Panc1 (cell line): ENCODE measurements around the gene MAGEC3. TPM values are rescaled to one million over a fixed set of nuclear protein-coding genes. Genes with fewer than 3 reads are reported as not detected.

ENCODE experiments used
- ATAC-seq: fragments of 200-7000 bp; cut with Tn5 transposase; 2 replicates; pipeline ENCODE4 v1.9.1; 2020; ENCODE audit warnings: mild to moderate bottlenecking, moderate library complexity
- Bru-seq: library from RNA; stranded (reverse); fragments of 400-500 nt; gene quantifications from one replicate; lab custom pipeline; 2021; lab: Mats Ljungman, UMichigan
- BruChase-seq, 2 experiments: library from RNA; stranded (reverse); fragments of 400-500 nt; gene quantifications; one replicate each; lab custom pipeline; 2021; lab: Mats Ljungman, UMichigan
- BruUV-seq: library from RNA; stranded (reverse); fragments of 400-500 nt; replicated peaks from 2 replicates; lab custom pipeline; 2021; lab: Mats Ljungman, UMichigan
- CTCF ChIA-PET: fragments of 300-600 bp; sonication (Branson Sonifier 250); formaldehyde crosslinking; loops from one replicate; lab custom pipeline; 2022; ENCODE audit warnings: antibody characterized with exemption; lab: Charles Lee
- POLR2A ChIA-PET: fragments of 300-600 bp; sonication (Branson Sonifier 250); formaldehyde crosslinking; loops from one replicate; lab custom pipeline; 2022; ENCODE audit warnings: antibody characterized with exemption; lab: Charles Lee
- DNase-seq: peaks from one replicate; pipeline ENCODE4 v3.0.0-alpha.2; 2010; ENCODE audit warnings: low read depth, low spot score
- H3K27ac ChIP-seq: 2 replicates; pipeline ENCODE4 v1.5.1; 2011; ENCODE audit warnings: mild to moderate bottlenecking, low read length, inconsistent platforms
- H3K27me3 ChIP-seq: fragments of 200-500 bp; sonication (Bioruptor generic); 2 replicates; pipeline ENCODE4 v1.6.0; 2014; ENCODE audit warnings: low read length, inconsistent platforms; ENCODE audit not compliant: control insufficient read depth, insufficient read depth
- H3K36me3 ChIP-seq: fragments of 200-500 bp; sonication (Bioruptor generic); 2 replicates; pipeline ENCODE4 v1.5.1; 2014; ENCODE audit warnings: inconsistent platforms, mild to moderate bottlenecking, low read length, moderate library complexity; ENCODE audit not compliant: control insufficient read depth, insufficient read depth
- H3K4me1 ChIP-seq: 2 replicates; pipeline ENCODE4 v1.5.1; 2011; ENCODE audit warnings: inconsistent platforms, mild to moderate bottlenecking, low read length, moderate library complexity; ENCODE audit not compliant: control insufficient read depth, insufficient read depth
- H3K4me3 ChIP-seq, 2 experiments: 2 replicates each; pipeline ENCODE4 v1.5.1; 2011 to 2012; ENCODE audit warnings: low read depth in 2 of 2, low read length in 2 of 2, mild to moderate bottlenecking in 2 of 2, inconsistent platforms in 1 of 2, moderate library complexity in 1 of 2
- H3K9me3 ChIP-seq: fragments of 200-500 bp; sonication (Bioruptor generic); 2 replicates; pipeline ENCODE4 v1.5.1; 2014; ENCODE audit warnings: low read depth, mild to moderate bottlenecking, inconsistent platforms, low read length, moderate library complexity; ENCODE audit not compliant: control insufficient read depth, insufficient read depth
- POLR2AphosphoS5 ChIP-seq: IDR thresholded peaks from 2 replicates; pipeline ENCODE4 v1.6.1; 2012; ENCODE audit warnings: mild to moderate bottlenecking, low read depth, low read length, moderate library complexity
- REST ChIP-seq, 2 experiments: IDR thresholded peaks; 2 replicates each; pipeline ENCODE4 v1.6.1; 2011 to 2012; ENCODE audit warnings: low read depth in 2 of 2, control low read depth in 1 of 2, low read length in 1 of 2, mild to moderate bottlenecking in 1 of 2, moderate library complexity in 1 of 2; ENCODE audit not compliant: insufficient read depth in 1 of 2
- SIN3A ChIP-seq: IDR thresholded peaks from 2 replicates; pipeline ENCODE4 v1.6.1; 2012; ENCODE audit warnings: low read depth, mild to moderate bottlenecking, low read length, moderate library complexity, borderline replicate concordance; ENCODE audit not compliant: insufficient read depth
- TCF7L2 ChIP-seq: IDR thresholded peaks from 2 replicates; pipeline ENCODE4 v1.6.1; 2011; ENCODE audit warnings: mild to moderate bottlenecking, low read depth, low read length, inconsistent platforms
- in situ Hi-C: cut with HindIII; loops from 2 replicates; pipeline ENCODE4 v1.10.0; 2016; ENCODE audit warnings: low sequenced_read_pairs, low pct_unique_long_range_greater_than_20kb
- intact Hi-C: fragments of 100-400 bp; cut with micrococcal nuclease; formaldehyde crosslinking; loops from one replicate; pipeline ENCODE4 v1.10.0; 2022; ENCODE audit not compliant: unreplicated experiment
- long read RNA-seq: library from polyadenylated mRNA; unstranded; transcript quantifications from one replicate; pipeline ENCODE4 v2.0.0, GENCODE V29; 2021; ENCODE audit not compliant: unreplicated experiment
- polyA plus RNA-seq: library from polyadenylated mRNA; unstranded; fragments of >200 nt; gene quantifications from one replicate; pipeline ENCODE4 v1.2.1, GENCODE V29; 2012; ENCODE audit warnings: missing spikeins; ENCODE audit not compliant: insufficient read length
- total RNA-seq: library from RNA; stranded (reverse); gene quantifications from one replicate; pipeline ENCODE4 v1.2.1, GENCODE V29; 2021; ENCODE audit not compliant: unreplicated experiment
- TF ChIP-seq, protein P1 (sequence below): fragments of 450-650 bp; IDR thresholded peaks from 2 replicates; pipeline ENCODE4 v1.5.1; 2017; ENCODE audit warnings: mild to moderate bottlenecking

Gene MAGEC3, protein sequence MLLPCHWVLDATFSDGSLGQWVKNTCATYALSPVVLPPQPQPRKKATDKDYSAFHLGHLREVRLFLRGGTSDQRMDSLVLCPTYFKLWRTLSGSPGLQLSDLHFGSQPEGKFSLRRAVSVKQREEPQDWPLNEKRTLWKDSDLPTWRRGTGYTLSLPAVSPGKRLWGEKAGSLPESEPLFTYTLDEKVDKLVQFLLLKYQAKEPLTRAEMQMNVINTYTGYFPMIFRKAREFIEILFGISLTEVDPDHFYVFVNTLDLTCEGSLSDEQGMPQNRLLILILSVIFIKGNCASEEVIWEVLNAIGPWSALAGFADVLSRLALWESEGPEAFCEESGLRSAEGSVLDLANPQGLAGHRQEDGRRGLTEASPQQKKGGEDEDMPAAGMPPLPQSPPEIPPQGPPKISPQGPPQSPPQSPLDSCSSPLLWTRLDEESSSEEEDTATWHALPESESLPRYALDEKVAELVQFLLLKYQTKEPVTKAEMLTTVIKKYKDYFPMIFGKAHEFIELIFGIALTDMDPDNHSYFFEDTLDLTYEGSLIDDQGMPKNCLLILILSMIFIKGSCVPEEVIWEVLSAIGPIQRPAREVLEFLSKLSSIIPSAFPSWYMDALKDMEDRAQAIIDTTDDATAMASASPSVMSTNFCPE
- total RNA-seq (not detected), Bru-seq, nascent RNA (percentile 2 among the genes with signal in this experiment), BruChase-seq, experiment 1, labeled RNA remaining after a 2-hour chase (percentile 7 among the genes with signal in this experiment), BruChase-seq, experiment 2, labeled RNA remaining after a 6-hour chase (percentile 7 among the genes with signal in this experiment)
- not detected for polyA plus RNA-seq
- long read RNA-seq = 0 reads

DNA sequence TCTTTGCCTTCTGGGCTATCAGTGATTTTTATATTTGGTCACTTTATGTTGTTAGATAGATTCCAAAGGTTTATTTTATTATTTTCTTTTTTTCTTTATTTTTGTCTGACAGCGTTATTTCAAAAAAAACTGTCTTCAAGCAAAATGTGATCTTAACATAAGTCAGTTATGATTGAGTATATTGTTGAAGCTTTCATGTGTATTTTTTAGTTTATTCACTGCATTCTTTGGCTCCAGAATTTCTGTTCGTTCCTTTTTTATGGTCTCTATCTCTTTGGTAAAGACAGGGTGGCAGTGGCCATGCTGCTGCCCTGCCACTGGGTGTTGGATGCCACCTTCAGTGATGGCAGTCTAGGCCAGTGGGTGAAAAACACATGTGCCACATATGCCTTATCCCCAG is at the start of gene MAGEC3:
Gene MAGEC3, plus strand, starts transcription at position 301 of the 400 bp plus-strand sequence. Its CDS starts 0 bp downstream, at position 301.
- TF ChIP-seq TCF7L2 = no peak
- TF ChIP-seq POLR2AphosphoS5 = no peak
- TF ChIP-seq SIN3A = no peak
- no peak for TF ChIP-seq REST (IDR thresholded peaks at IDR 0.05; ENCODE audit: insufficient read depth in 1 of 2, low read depth in 2 of 2, low read length in 1 of 2)
- TF ChIP-seq, protein P1, sequence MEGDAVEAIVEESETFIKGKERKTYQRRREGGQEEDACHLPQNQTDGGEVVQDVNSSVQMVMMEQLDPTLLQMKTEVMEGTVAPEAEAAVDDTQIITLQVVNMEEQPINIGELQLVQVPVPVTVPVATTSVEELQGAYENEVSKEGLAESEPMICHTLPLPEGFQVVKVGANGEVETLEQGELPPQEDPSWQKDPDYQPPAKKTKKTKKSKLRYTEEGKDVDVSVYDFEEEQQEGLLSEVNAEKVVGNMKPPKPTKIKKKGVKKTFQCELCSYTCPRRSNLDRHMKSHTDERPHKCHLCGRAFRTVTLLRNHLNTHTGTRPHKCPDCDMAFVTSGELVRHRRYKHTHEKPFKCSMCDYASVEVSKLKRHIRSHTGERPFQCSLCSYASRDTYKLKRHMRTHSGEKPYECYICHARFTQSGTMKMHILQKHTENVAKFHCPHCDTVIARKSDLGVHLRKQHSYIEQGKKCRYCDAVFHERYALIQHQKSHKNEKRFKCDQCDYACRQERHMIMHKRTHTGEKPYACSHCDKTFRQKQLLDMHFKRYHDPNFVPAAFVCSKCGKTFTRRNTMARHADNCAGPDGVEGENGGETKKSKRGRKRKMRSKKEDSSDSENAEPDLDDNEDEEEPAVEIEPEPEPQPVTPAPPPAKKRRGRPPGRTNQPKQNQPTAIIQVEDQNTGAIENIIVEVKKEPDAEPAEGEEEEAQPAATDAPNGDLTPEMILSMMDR = no peak
- Histone ChIP-seq H3K4me3 (no peak within 1 kb of the TSS), H3K27me3 (no peaks in the 10 kb centered on the region), H3K27ac (no peak within 1 kb of the TSS), H3K4me1 (no peaks in the 10 kb centered on the region), H3K9me3 (no peaks in the 10 kb centered on the region; the same call in 1 of the 2 replicates), H3K36me3 (no peaks in the 10 kb centered on the region)
- ATAC-seq (no peak), DNase-seq (no peak)
- in situ Hi-C loops = no loop called here
- intact Hi-C loops = no loop called here
- no TSS peak for BruUV-seq
- ChIA-PET POLR2A (no interaction called here), CTCF (no interaction called here)

- Histone ChIP-seq H3K4me1 (no peaks in the 10 kb centered on the region), H3K27ac (no peak overlapping the region; the same call in 1 of the 2 replicates), H3K36me3 (no peaks in the 10 kb centered on the region), H3K4me3 (no peak overlapping the region), H3K9me3 (peaks cover 3% of the 10 kb centered on the region; the same call in 1 of the 2 replicates), H3K27me3 (no peaks in the 10 kb centered on the region)
- ATAC-seq = no peak
- BruUV-seq = no TSS peak
- intact Hi-C loops = no loop called here
- TF ChIP-seq, protein P1 = no peak
- TF ChIP-seq REST (IDR thresholded peaks at IDR 0.05; ENCODE audit: insufficient read depth in 1 of 2, low read depth in 2 of 2, low read length in 1 of 2) = no peak
- no peak for TF ChIP-seq POLR2AphosphoS5
- TF ChIP-seq SIN3A = no peak
- TF ChIP-seq TCF7L2 = no peak
- no peak for DNase-seq
- ChIA-PET POLR2A (interaction anchor here (0.6 kb wide), 1 partner anchor 340 kb away, joined by 15 read pairs; no protein-coding TSS in a partner anchor), CTCF (no interaction called here)
- in situ Hi-C loops = no loop called here
These were observed 46.3 kb upstream of the MAGEC3 start for GRCh38 chrX:141791856-141792255.
